A204.1 (cell line): ENCODE results near the gene RPAIN.

Experiments used
- FAIRE-seq: peaks from 2 replicates; lab custom pipeline; 2012; peaks lifted over from hg19 to GRCh38; lab: Jason Lieb, UNC

Gene RPAIN, protein sequence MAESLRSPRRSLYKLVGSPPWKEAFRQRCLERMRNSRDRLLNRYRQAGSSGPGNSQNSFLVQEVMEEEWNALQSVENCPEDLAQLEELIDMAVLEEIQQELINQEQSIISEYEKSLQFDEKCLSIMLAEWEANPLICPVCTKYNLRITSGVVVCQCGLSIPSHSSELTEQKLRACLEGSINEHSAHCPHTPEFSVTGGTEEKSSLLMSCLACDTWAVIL

GRCh38 chr17:5419959-5420653 is at the start of gene RPAIN:
Gene RPAIN (plus strand): TSS chr17:5420182. CDS start chr17:5420211, 29 bp downstream.
- FAIRE-seq, result no peak

GRCh38 chr17:5370411-5370810 is 49.6 kb upstream of the RPAIN start:
- no peak for FAIRE-seq

GRCh38 chr17:5373112-5373511 is 46.9 kb upstream of the RPAIN start:
- FAIRE-seq, result no peak

GRCh38 chr17:5378566-5379207 is 41.3 kb upstream of the RPAIN start:
- no peak for FAIRE-seq

DNA sequence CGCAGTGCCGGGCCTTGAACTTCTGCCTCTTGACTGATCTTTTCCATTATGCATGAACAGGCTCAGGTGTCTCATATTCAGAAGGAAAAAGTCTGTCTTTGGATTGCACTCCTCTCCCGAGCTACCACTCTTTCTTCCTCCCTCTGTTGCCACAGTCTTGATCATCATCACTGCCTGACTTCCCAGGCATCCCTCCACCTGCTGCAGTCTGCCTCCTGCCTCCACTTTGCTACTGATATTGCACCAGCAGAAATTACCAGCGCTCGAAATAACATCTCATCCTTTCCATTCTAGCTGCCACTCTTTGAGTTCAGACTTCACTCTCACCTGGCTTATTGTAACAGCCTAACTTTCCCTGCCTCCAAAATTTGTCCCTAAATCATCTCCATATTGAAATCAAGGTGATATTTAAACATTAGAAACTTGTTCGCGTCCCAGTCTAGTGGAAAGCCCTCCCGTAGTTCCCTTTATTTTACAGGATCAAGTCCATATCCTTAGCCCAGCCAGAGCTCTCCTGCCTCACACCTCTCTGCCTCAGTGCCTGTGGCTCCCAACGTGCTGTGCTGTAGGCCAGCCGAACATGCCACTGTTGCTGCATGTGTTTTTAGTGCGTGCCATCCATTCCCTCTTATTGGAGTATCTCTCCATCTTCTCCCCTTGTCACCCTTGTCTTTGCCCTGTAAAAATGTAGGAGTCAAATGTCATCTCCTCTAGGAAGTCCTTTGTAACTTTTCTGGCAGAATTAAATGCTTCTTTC is 40.5 kb upstream of the RPAIN start:
- FAIRE-seq, result no peak

GRCh38 chr17:5380491-5381135 is 39.4 kb upstream of the RPAIN start:
- no peak for FAIRE-seq

DNA sequence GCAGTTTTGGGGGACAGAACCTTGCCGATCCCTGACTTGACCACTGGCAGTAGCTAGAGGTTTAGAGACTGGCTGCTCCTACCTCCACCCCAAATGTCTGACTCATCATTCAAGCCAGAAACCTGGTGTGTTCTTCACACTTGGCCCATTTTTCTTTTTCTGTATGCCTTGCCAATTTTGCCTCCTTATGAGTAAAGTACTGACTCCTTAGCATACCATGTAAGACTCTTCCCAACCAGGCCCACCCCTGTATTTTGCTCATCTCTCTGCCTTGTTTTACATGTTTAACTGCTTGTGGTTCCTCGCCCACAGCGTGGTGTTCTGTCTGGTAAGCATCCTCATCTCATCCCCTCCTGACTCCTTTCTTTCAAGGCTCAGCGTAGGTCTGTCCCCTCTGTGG is 38.4 kb upstream of the RPAIN start:
- FAIRE-seq, result no peak

DNA sequence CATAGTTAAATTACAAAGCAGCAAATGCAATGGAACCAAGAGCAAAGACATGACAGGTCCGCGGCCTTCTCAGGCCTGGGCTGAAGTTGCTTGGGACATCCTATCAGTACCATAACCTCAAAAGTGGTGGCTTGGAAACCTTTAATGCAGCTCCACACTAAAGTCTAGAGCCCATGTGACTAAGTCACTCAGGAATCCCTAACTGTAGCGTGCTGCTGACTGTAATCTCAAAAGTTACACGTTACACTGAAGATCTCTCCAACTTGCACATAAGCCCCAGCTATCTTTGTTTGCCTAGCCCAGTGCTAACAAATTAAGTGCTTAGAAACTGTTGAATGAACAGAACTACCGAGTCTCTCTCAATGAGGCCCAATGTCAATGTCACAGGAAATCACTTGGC is 28.3 kb upstream of the RPAIN start:
- FAIRE-seq, result no peak

DNA sequence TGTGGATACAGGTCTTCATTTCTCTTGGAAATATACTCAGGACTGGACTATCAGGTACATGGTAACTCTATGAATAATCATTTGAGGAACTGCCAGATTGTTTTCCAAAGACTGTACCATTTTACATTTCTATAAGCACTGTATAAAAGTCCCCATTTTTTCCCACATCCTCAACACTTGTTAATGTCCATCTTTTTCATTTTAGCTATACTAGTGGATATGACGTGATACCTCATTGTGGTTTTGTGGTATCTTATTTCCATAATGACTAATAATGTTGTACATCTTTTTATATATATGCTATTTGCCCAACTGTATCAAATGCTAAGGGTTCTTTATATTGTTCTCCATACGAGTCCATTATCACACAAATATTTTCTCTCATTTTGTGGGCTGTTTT is 23.4 kb upstream of the RPAIN start:
- FAIRE-seq, result no peak

- no peak for FAIRE-seq
Observed at GRCh38 chr17:5399767-5400166, 20.2 kb upstream of the RPAIN start.

- no peak for FAIRE-seq
Observed at GRCh38 chr17:5405400-5405799, 14.6 kb upstream of the RPAIN start.

- no peak for FAIRE-seq
Observed at GRCh38 chr17:5408186-5408585, 11.8 kb upstream of the RPAIN start.

- FAIRE-seq, result no peak
Observed at GRCh38 chr17:5410594-5411272, 9.2 kb upstream of the RPAIN start.

- FAIRE-seq, result no peak
Observed at GRCh38 chr17:5413682-5414081, 6.3 kb upstream of the RPAIN start.

GRCh38 chr17:5416901-5417300 is 3.1 kb upstream of the RPAIN start:
- FAIRE-seq, result no peak

GRCh38 chr17:5418858-5419355 is 1.1 kb upstream of the RPAIN start:
- no peak for FAIRE-seq

DNA sequence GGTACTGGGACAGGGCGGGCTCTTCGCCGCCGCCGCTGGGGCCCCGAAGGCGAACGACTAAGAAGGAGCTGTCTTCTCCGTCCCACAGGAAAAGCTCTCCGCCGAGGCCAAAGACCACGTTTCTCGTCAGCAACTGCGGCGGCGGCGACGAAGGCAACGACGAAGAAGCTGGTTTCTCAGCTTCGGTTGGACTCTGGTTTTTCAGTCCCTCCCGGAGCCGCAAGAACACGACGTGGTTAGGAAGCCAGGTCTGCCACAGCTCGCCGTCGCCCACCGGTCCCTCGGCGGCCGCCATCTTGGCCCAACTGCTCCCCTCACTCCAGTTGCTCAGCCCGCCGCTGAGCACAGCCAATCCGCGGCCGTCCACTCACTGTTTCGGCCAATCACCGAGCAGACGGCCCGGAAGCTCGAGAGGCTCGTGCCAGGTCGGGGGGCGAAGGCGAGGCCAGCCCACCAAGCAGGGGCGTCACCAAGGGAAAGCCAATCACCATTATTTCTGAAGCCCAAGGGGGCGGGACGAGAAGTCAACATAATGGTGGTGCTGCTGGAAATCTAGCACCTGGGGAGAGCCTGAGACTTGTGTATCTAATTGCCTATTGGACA is 525 bp upstream of the RPAIN start, which contains the start of gene NUP88:
NUP88 (minus strand) TSS at position 307 of the 603 bp plus-strand sequence; CDS start at position 295, 12 bp downstream.
- peak; percentile 94 for FAIRE-seq

GRCh38 chr17:5422505-5422904 is 2.5 kb downstream of the RPAIN start:
- FAIRE-seq, result no peak

DNA sequence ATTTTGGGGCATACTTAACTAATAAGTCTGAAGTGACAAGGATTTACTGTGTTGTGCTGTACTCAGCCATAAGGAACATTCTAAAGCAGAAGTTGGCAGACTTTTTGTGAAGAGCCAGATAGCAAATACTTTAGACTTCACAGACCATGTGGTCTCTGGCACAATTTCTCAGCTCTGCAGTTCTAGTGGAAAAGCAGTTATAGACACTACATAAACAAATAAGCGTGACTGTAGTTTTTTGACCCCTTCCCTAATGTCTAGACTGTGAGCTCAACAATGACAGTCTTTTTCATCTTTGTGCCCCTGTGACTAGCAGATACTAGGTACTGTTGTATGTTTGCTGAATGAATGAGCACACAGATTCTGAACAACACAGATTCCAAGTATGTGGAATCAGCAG is 4.9 kb downstream of the RPAIN start:
- no peak for FAIRE-seq

DNA sequence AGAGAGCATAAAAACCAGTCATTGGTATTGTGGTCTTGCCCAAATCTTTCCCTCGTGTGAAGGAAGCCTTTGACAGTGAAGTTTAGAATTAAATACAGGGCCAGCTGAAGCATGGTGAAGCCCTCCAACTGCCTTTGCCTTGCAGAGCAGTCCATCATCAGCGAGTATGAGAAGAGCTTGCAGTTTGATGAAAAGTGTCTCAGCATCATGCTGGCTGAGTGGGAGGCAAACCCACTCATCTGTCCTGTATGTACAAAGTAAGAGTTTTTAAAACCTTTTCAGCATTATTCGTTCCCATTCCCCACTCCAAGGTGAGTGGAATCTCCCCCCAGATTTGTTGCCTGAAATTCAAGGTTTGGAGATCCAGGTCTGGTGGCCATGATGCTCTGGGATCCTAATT is 5.8 kb downstream of the RPAIN start:
- FAIRE-seq, result no peak
